Measurements from ENCODE around the gene TTC29.
"Not testable (repeated sequence)": the region's sequence is repeated elsewhere in the genome, so short reads cannot be mapped to it uniquely, and the experiment has no call there.

The TTC29 gene

DNA sequence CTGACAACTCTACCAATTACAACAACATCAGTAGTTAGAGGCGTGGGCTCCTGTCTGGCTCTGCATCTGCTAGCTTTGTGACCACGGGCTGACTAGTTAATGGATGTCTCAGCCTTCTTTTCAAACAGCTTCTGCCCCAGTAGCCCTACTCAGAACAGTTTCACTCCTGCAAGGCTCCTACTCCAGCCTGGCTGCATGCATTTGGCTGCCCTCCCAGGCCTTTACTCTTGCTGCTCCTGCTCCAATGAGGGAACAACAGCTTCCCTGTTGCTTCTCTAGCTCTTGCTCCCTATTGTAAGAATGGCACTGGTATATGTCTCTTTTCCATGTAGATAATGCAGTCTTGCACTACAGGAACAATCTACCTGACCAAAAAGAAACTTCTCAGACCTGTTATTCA, 93.3 kb downstream of the TTC29 start:
- DNase-seq: no peak

DNA sequence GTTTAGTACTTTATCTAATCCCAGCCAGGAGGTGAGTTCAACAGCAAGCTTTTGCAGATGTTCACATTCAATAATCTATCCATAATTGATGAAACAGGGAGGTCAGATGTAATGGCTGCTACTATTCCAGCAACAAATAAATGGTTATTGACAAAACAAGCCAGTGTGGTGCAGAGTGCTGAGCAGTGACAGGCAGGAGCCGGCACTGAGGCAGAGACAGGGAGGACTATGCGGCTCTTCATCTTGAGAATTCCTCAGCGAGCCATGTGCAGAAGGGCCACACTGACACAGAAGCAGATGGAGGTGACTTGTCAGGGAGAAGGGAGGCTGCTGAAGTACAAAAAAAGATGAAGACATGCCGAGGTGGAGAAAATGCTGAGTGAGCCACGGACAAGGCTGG, 98.3 kb downstream of the TTC29 start:
- DNase-seq: no peak

DNA sequence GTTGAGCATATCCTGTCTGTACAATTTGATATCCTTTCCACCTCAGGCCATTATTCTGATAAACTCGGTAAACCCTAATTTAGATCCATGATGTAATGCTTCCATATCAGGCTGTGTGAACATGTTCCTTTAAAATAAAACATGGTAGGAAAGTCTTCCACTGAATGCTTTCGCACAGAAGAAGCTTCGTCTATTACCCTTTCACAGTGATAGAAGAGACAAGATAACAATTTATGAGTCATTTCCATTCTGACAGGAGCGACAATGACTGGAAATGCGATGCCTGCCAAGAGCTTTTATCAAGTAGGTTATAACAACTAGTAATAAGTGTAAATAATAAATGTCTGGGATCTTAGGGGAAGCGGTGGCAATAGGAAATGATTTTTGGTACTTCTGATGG, 98.8 kb downstream of the TTC29 start:
- no peak for DNase-seq

- DNase-seq: no peak
Measured at GRCh38 chr4:146844761-146845160, 100.9 kb downstream of the TTC29 start.

GRCh38 chr4:146842876-146843275, 102.8 kb downstream of the TTC29 start:
- DNase-seq: no peak

GRCh38 chr4:146840731-146841130, 104.9 kb downstream of the TTC29 start:
- no peak for DNase-seq

- no peak for DNase-seq
Measured at GRCh38 chr4:146835096-146835495, 110.6 kb downstream of the TTC29 start.

DNA sequence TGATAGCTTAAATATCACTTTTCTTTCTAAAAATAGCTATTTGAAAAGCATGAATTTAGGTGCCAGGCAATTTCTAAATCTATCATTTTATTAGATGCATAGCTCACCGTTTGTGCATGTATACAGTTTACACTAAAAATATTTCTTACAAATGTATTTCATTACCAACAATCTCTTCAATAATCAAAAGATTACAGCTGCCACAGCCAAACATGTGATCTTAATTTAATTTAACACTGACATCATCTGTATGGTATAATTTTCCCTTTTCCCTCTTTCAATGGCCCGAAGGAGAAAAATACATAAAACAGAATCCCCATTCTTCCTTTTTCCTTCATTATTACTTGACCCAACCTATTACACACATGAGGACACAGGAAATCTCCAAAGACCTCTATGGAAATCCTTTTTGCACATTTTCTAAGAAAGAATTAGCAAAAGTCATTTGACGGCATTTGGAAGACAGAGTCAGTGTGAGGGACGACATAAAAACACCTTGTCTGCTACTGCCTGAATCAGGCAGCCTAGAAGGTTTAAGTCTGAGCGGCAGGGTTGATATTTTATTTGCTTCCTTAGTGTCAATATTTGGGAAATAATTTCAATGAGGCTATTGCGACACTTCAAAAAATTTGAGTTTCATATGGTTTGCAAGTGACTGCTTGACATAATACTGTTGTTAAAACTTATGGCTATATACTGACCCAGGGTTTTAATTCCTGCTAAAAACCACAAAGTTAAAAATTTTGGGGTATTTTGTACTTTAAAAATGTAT, 111.2 kb downstream of the TTC29 start:
- no peak for DNase-seq

DNA sequence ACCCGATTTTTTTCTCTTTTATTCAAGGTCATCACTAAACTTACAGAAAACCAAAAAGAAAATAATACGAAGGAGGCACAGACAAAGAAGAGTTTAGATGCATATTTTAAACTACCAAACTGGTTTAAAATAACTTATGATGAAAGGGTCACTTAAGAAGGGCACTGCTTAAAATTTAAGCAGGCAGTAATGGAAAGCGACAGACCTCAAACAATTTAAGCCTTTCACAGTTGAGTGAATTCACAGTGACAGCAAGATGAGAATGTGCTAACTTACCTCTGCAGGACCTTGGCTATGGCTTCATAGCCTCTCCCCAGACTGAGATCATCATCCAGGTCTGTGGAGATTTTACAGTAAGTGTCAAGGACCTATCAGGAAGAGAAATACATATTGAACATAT, 112.1 kb downstream of the TTC29 start:
- no peak for DNase-seq

GRCh38 chr4:146822980-146823379, 122.7 kb downstream of the TTC29 start:
- not testable (repeated sequence) for DNase-seq

DNA sequence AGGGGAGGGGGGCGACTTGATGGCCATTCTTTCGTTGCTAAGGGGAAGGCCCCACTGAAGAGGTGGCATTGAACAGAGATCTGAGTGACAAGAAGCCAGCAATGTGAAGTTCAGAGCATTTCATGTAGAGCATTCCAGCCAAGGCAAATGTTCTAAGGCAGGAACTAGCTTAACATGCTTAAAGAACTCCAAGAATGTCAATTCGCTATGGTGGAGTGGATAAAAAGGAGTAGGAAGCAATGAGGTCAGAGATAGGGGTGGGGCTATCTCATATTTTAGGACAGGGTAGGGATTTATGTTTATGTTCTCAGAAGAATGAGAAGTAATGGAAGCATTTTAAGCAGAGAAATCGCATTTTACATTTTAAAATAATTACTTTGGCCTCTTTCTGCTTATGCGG, 130.9 kb downstream of the TTC29 start:
- DNase-seq: no peak

GRCh38 chr4:146795711-146796110, 150.0 kb downstream of the TTC29 start:
- DNase-seq: no peak

GRCh38 chr4:146793727-146794126, 151.9 kb downstream of the TTC29 start:
- no peak for DNase-seq

DNA sequence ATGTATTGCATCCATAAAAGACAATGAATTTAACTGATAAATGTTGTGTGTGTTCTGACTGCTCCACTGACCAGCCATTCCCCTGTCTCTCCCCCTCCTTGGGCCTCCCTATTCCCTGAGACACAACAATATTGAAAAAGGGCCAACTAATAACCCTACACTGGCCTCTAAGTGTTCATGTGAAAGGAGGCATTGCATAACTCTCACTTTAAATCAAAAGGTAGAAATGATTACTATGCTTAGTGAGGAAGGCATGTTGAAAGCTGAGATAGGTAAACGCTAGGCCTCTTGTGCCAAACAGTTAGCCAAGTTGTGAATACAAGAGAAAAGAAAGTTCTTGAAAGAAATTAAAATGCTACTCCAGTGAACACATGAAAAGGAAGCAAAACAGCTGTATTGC, 154.2 kb downstream of the TTC29 start:
- no peak for DNase-seq

- no peak for DNase-seq
Measured at GRCh38 chr4:146790515-146790914, 155.1 kb downstream of the TTC29 start.

DNA sequence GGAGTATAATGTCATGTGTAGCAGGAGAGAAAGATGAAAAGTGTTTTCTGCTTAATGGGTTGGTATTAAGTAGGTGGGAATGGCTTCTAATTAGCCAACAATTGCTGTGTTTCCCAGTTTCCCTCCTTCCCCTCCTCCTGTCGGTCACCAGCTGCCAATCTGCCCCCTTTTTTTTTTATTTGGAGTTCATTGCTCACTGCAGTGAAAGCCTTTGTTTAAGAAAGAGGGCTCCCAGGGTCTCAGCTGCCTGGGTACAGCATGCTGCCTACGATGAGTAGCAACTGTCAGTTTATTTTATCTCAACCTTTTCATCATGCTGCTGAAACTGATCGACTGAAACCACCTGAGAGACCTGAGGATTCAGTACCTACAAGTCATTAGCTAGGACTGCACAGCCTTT, 157.9 kb downstream of the TTC29 start:
- DNase-seq: no peak

- no peak for DNase-seq
Measured at GRCh38 chr4:146776691-146777090, 169.0 kb downstream of the TTC29 start.

GRCh38 chr4:146763560-146763959, 182.1 kb downstream of the TTC29 start:
- no peak for DNase-seq

DNA sequence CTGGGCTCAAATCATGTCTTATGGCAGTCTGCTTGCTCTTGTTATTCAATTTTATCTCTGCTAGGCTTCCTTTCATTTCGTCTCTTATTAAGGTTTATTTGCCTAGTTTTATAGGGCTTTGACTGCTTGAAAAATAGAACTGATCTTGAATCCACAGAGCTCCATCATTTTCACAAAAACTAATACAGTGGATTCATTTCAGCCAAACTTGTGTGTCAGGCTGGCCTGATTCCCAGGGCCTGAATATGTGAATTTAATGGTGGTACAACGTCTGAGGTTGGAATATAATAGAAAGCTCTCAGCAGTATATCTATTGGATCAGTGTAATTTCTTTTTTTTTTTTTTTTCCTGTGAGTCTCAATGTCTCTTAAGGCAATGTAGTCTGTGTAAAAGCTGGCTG, 183.6 kb downstream of the TTC29 start:
- DNase-seq: no peak

DNA sequence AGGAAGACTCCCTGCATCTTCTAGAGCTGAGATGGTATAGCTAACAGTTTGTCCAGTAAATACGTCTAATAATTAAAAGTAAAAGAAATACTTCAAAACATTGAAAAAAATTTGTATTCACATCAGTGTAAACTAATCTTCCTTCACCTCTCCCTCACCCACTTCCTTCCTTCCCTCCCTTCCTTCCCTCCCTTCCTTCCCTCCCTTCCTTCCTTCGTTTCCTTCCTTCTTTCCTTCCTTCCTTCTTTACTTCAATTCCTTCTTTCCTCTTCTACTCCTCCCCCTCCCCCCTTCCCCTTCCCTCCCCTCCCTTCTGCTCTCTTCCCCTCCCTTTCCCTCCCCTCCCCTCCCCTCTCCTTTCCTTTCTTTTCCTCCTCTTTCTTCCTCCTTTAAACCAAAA, 203.2 kb downstream of the TTC29 start:
- DNase-seq: no peak

DNA sequence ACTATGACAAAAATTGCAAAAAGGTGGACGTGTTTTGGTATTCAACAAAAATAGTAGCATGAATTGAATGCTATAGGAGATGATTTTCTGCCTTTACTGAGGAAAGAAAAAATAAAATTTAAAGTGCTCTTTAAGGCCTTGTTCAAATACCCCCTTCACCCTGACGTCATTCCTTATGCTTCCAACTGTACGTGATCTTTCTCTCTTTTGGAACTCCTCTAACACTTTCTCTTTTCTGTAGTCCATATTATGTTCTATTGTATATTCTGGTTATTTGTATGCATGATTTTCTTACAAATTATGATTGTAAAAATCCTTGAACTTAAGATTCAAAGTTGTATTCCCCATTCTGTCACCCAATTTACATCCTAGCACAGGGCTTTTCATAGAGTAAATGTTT, 206.5 kb downstream of the TTC29 start:
- no peak for DNase-seq

- not testable (repeated sequence) for DNase-seq
Measured at GRCh38 chr4:146723519-146723918, 222.1 kb downstream of the TTC29 start.

DNA sequence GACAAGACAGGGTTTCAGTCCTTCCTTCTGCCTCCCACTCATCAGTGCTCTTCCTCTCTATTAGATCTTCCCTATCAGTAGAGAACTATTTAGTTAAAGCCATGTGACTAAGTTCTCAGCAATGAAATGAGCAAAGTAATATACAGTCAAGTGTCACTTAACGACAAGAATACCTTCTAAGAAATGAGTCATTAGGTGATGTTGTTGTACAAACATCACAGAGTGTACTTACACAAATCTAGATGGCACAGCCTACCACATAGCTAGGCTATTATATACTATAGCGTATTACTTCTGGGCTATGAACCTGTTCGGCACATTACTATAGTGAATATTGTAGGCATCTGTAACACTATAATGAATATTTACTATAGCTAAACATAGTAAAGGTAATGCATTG, 235.7 kb downstream of the TTC29 start:
- DNase-seq: no peak

DNA sequence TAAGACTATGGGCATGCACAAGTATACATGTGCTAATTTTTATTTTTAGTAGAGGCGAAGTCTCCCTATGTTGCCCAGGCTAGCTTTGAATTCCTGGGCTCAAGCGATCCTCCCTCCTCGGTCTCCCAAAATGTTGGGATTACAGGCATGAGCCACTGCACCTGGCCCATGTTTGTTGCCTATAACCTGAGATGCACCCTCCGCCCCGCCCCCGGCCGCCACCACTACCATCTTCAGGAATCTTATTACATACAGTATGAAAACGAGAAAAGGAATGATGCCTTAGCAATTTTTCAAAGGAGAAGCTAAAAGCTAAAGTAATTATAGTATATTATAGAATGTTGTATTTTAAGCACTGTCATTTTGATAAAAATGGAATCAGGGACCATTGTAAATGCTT, 245.8 kb downstream of the TTC29 start:
- DNase-seq: no peak

DNA sequence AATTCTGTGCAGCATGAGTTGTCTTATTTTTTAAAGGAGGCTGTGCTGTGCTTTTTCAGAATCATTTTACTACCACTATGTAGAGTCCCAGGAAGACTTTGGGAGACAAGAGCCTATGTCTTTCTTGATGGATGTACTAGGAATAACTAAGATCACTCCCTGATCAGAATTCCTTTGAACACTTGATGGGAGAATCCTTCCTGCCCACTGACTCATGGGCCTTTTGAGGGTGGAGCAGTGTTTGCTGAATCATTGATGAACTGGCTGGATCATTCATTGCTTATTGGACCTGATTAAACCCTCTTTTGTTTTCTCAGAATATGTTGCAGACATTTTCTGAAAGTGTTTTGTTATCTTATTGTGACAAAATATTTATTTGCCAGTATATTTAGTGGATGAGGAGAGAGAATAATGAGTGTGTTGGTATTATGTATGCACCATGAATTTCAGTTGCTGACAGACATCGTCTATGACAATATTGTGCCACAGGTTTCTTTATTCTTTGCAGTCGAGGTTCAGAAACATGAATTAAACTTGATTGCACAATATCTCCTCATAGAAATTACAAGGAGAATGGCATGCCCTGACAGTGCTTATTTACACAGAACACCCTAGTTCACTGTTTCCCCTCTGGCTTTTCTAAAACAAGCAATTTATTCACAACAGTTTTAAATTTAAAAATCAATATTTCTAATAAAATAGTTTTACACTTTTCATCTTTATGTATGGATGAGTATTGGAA, 270.7 kb downstream of the TTC29 start:
- DNase-seq: no peak
